ENCODE data around the gene REG3G. TPM values are rescaled to one million over a fixed set of nuclear protein-coding genes. Genes with fewer than 3 reads are reported as not detected.

REG3G gene
- total RNA-seq, 1 experiment from 2014 or later: not detected

- intact Hi-C loops (cut with micrococcal nuclease; ENCODE audit: unreplicated experiment): no loop called here
- no TSS peak for BruUV-seq (replicated peaks)
- Histone ChIP-seq H3K27ac (ENCODE audit: low read length) (no peak overlapping the region), H3K4me3 (ENCODE audit: low read depth in 2 of 2, low read length in 2 of 2) (no peak overlapping the region), H3K4me1 (ENCODE audit: control insufficient read depth, insufficient read depth, low read length) (no peaks in the 10 kb centered on the region), H3K9me3 (ENCODE audit: control insufficient read depth, insufficient read depth, low read depth, low read length) (no peaks in the 10 kb centered on the region), H3K27me3 (ENCODE audit: control insufficient read depth, insufficient read depth, low read length) (0 out of 2 replicates have a peak, but pooled peaks cover 5% of the 10 kb centered on the region), H3K36me3 (ENCODE audit: control insufficient read depth, insufficient read depth, low read length) (no peaks in the 10 kb centered on the region)
- CTCF ChIA-PET: no interaction called here
- DNase-seq (ENCODE audit: low read depth, low spot score) (no peak), ATAC-seq (no peak)
- in situ Hi-C loops (cut with HindIII; ENCODE audit: low pct_unique_long_range_greater_than_20kb, low sequenced_read_pairs): no loop called here
- no peak for TF ChIP-seq REST (IDR thresholded peaks at IDR 0.05; ENCODE audit: insufficient read depth in 1 of 2, low read depth in 2 of 2, low read length in 1 of 2)
- TF ChIP-seq SIN3A (IDR thresholded peaks at IDR 0.05; ENCODE audit: borderline replicate concordance, insufficient read depth, low read depth, low read length): no peak
- POLR2A ChIA-PET: no interaction called here
Measured at GRCh38 chr2:78984386-78984785, 41.1 kb upstream of the REG3G start.

- intact Hi-C loops (cut with micrococcal nuclease; ENCODE audit: unreplicated experiment) (no loop called here), in situ Hi-C loops (cut with HindIII; ENCODE audit: low pct_unique_long_range_greater_than_20kb, low sequenced_read_pairs) (no loop called here)
- H3K27ac ChIP-seq (ENCODE audit: low read length): no peak overlapping the region
- ATAC-seq (no peak), DNase-seq (ENCODE audit: low read depth, low spot score) (no peak)
- no peak overlapping the region for H3K4me3 ChIP-seq (ENCODE audit: low read depth in 2 of 2, low read length in 2 of 2)
- H3K27me3 ChIP-seq (ENCODE audit: control insufficient read depth, insufficient read depth, low read length): no peaks in the 10 kb centered on the region
- ChIA-PET POLR2A (no interaction called here), CTCF (no interaction called here)
- no peaks in the 10 kb centered on the region for H3K4me1 ChIP-seq (ENCODE audit: control insufficient read depth, insufficient read depth, low read length)
- H3K36me3 ChIP-seq (ENCODE audit: control insufficient read depth, insufficient read depth, low read length): no peaks in the 10 kb centered on the region
- BruUV-seq (replicated peaks): no TSS peak
- no peaks in the 10 kb centered on the region for H3K9me3 ChIP-seq (ENCODE audit: control insufficient read depth, insufficient read depth, low read depth, low read length)
- TF ChIP-seq POLR2AphosphoS5 (IDR thresholded peaks at IDR 0.05; ENCODE audit: low read depth, low read length) (no peak), SIN3A (IDR thresholded peaks at IDR 0.05; ENCODE audit: borderline replicate concordance, insufficient read depth, low read depth, low read length) (no peak), CTCF (IDR thresholded peaks at IDR 0.05) (no peak), TCF7L2 (IDR thresholded peaks at IDR 0.05; ENCODE audit: low read depth, low read length) (no peak), REST (IDR thresholded peaks at IDR 0.05; ENCODE audit: insufficient read depth in 1 of 2, low read depth in 2 of 2, low read length in 1 of 2) (no peak)
Measured at GRCh38 chr2:78985558-78985957, 39.9 kb upstream of the REG3G start.

Data from Panc1 (cell line).